ENCODE data around the gene CNN2. TPM values are rescaled to one million over a fixed set of nuclear protein-coding genes. Genes with fewer than 3 reads are reported as not detected.
A peak's percentile ranks its signal among the peaks of the same experiment; 100 is the strongest.

The CNN2 gene
- total and polyA plus RNA-seq, 2 of the 13 experiments (the other 11 are each of a cell fraction or from before 2014, with no cell fraction given) = 63.6 to 70.0 TPM

- TF ChIP-seq MYPOP (CRISPR knock-in tag; IDR thresholded peaks at IDR 0.05) = peak; percentile 48; the same call in 1 of the 2 replicates
- TF ChIP-seq ELK4 (CRISPR knock-in tag; IDR thresholded peaks at IDR 0.05; ENCODE audit: borderline replicate concordance) = no peak
- TF ChIP-seq ZNF788 (CRISPR knock-in tag; IDR thresholded peaks at IDR 0.05; ENCODE audit: borderline replicate concordance) = no peak; the same call in 1 of the 2 replicates
- no peak for TF ChIP-seq CEBPB (IDR thresholded peaks at IDR 0.05; ENCODE audit: borderline replicate concordance, low read depth, low read length)
- TF ChIP-seq ZNF598 (CRISPR knock-in tag; IDR thresholded peaks at IDR 0.05; ENCODE audit: borderline replicate concordance) = no peak
- no peak for TF ChIP-seq HOMEZ (CRISPR knock-in tag; IDR thresholded peaks at IDR 0.05; ENCODE audit: low read depth)
- no peak for TF ChIP-seq PAWR (CRISPR knock-in tag; IDR thresholded peaks at IDR 0.05; ENCODE audit: borderline replicate concordance)
- TF ChIP-seq TERF1 (CRISPR knock-in tag; IDR thresholded peaks at IDR 0.05) = no peak
- no peak for TF ChIP-seq SMARCE1 (IDR thresholded peaks at IDR 0.05; ENCODE audit: borderline replicate concordance)
- no peak for TF ChIP-seq ARNT (IDR thresholded peaks at IDR 0.05)
- TF ChIP-seq ZNF549 (CRISPR knock-in tag; IDR thresholded peaks at IDR 0.05) = no peak
- TF ChIP-seq POLR2AphosphoS5 (IDR thresholded peaks at IDR 0.05; ENCODE audit: low read depth, low read length) = peak; percentile 34; the same call in 1 of the 2 replicates
- TF ChIP-seq NFYB (CRISPR knock-in tag; IDR thresholded peaks at IDR 0.05) = no peak
- no peak for TF ChIP-seq MBNL3 (CRISPR knock-in tag; conservative IDR thresholded peaks at IDR 0.05)
- peak; percentile 73; the same call in 1 of the 2 replicates for TF ChIP-seq ZNF30 (CRISPR knock-in tag; IDR thresholded peaks at IDR 0.05)
- TF ChIP-seq XBP1 (CRISPR knock-in tag; IDR thresholded peaks at IDR 0.05) = no peak
- TF ChIP-seq FOXA1 (IDR thresholded peaks at IDR 0.05) = no peak
- no peak for TF ChIP-seq FOXA1 (CRISPR knock-in tag; IDR thresholded peaks at IDR 0.05)
- no peak for TF ChIP-seq HOXA7 (CRISPR knock-in tag; IDR thresholded peaks at IDR 0.05)
- TF ChIP-seq NFRKB (IDR thresholded peaks at IDR 0.05) = no peak
- TF ChIP-seq ZBTB26 (CRISPR knock-in tag; IDR thresholded peaks at IDR 0.05; ENCODE audit: borderline replicate concordance) = peak; percentile 8; the same call in 1 of the 2 replicates
- peak; percentile 74; the same call in 1 of the 2 replicates for TF ChIP-seq RARA (CRISPR knock-in tag; IDR thresholded peaks at IDR 0.05)
- no peak for TF ChIP-seq FOXK1 (CRISPR knock-in tag; IDR thresholded peaks at IDR 0.05; ENCODE audit: borderline replicate concordance, low read depth)
- TF ChIP-seq LRRFIP1 (CRISPR knock-in tag; conservative IDR thresholded peaks at IDR 0.05) = no peak
Measured at GRCh38 chr19:1066251-1066747, 39.9 kb downstream of the CNN2 start (continued).

Data from HepG2 (cell line).